Measurements from ENCODE around the gene CYP2U1. TPM values are rescaled to one million over a fixed set of nuclear protein-coding genes. Genes with fewer than 3 reads are reported as not detected.

The CYP2U1 gene
- total RNA-seq, 1 experiment from 2014 or later = 4.1 TPM

DNA sequence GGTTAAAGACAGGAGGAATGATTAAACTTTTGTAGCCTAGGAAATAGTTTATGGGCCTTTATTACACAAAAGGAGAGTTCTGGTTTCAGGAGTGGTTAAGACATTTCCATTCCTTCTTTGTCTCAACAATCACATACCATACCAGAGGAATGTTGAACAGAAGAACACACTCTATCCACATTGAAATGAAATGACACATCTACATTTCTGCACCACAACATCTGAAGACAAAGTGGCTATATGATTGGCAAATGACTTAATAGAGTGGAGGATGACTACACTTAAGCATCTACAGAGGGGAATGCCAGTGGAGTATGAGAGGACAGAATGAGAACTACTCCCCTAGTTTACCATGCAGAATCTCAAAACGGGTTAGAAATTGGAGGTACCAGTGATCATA, 8.0 kb downstream of the CYP2U1 start:
- TF ChIP-seq, protein P1, sequence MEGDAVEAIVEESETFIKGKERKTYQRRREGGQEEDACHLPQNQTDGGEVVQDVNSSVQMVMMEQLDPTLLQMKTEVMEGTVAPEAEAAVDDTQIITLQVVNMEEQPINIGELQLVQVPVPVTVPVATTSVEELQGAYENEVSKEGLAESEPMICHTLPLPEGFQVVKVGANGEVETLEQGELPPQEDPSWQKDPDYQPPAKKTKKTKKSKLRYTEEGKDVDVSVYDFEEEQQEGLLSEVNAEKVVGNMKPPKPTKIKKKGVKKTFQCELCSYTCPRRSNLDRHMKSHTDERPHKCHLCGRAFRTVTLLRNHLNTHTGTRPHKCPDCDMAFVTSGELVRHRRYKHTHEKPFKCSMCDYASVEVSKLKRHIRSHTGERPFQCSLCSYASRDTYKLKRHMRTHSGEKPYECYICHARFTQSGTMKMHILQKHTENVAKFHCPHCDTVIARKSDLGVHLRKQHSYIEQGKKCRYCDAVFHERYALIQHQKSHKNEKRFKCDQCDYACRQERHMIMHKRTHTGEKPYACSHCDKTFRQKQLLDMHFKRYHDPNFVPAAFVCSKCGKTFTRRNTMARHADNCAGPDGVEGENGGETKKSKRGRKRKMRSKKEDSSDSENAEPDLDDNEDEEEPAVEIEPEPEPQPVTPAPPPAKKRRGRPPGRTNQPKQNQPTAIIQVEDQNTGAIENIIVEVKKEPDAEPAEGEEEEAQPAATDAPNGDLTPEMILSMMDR (conservative IDR thresholded peaks at IDR 0.05; ENCODE audit: low read depth, low read length) = no peak
- TF ChIP-seq EZH2 (IDR thresholded peaks at IDR 0.05; ENCODE audit: low read length, unreplicated experiment) (no peak), EZH2phosphoT487 (IDR thresholded peaks at IDR 0.05; ENCODE audit: borderline replicate concordance, low read length) (no peak)
- H4K20me1 ChIP-seq (ENCODE audit: low read length) = no peaks in the 10 kb centered on the region
- H3K4me1 ChIP-seq (ENCODE audit: insufficient read depth, low read length) = no peaks in the 10 kb centered on the region
- ATAC-seq (no peak), DNase-seq (no peak)
- no peaks in the 10 kb centered on the region for H3K27me3 ChIP-seq (ENCODE audit: low read length)
- no peak overlapping the region for H3K4me2 ChIP-seq (ENCODE audit: low read length)
- no peak overlapping the region for H3K4me3 ChIP-seq (ENCODE audit: low read length)
- no peaks in the 10 kb centered on the region for H3K9me2 ChIP-seq (replicated peaks; ENCODE audit: low read length)
- no peaks in the 10 kb centered on the region for H3K79me2 ChIP-seq (ENCODE audit: low read length)
- ChIA-PET POLR2A (ENCODE audit: unreplicated experiment) (no interaction called here), CTCF (no interaction called here)
- no peaks in the 10 kb centered on the region for H3K9me3 ChIP-seq (ENCODE audit: low read length)
- BruUV-seq (replicated peaks) = no TSS peak
- H3K36me3 ChIP-seq (ENCODE audit: low read depth, low read length) = no peaks in the 10 kb centered on the region
- H3F3A ChIP-seq (ENCODE audit: low read length, unreplicated experiment) = no peaks in the 10 kb centered on the region
- no peak overlapping the region for H2AFZ ChIP-seq (ENCODE audit: low read length)
- intact Hi-C loops (cut with micrococcal nuclease) = no loop called here
- no peak overlapping the region for H3K27ac ChIP-seq (ENCODE audit: low read length)
- H3K9ac ChIP-seq (ENCODE audit: low read length) = no peak overlapping the region

GRCh38 chr4:107945809-107946208, 14.5 kb downstream of the CYP2U1 start:
- H4K20me1 ChIP-seq (ENCODE audit: low read length) = no peaks in the 10 kb centered on the region
- intact Hi-C loops (cut with micrococcal nuclease) = no loop called here
- POLR2A ChIA-PET (ENCODE audit: unreplicated experiment) = no interaction called here
- no peaks in the 10 kb centered on the region for H3F3A ChIP-seq (ENCODE audit: low read length, unreplicated experiment)
- H3K9ac ChIP-seq (ENCODE audit: low read length) = no peak overlapping the region
- H3K27ac ChIP-seq (ENCODE audit: low read length) = no peak overlapping the region
- CTCF ChIA-PET = no interaction called here
- no peaks in the 10 kb centered on the region for H3K9me2 ChIP-seq (replicated peaks; ENCODE audit: low read length)
- H3K36me3 ChIP-seq (ENCODE audit: low read depth, low read length) = no peaks in the 10 kb centered on the region
- no peaks in the 10 kb centered on the region for H3K4me1 ChIP-seq (ENCODE audit: insufficient read depth, low read length)
- H3K27me3 ChIP-seq (ENCODE audit: low read length) = no peaks in the 10 kb centered on the region
- H3K79me2 ChIP-seq (ENCODE audit: low read length) = no peaks in the 10 kb centered on the region
- DNase-seq = no peak
- ATAC-seq = no peak
- H3K4me3 ChIP-seq (ENCODE audit: low read length) = no peak overlapping the region
- H3K4me2 ChIP-seq (ENCODE audit: low read length) = no peak overlapping the region
- TF ChIP-seq, protein P1 (conservative IDR thresholded peaks at IDR 0.05; ENCODE audit: low read depth, low read length) = no peak
- TF ChIP-seq EZH2phosphoT487 (IDR thresholded peaks at IDR 0.05; ENCODE audit: borderline replicate concordance, low read length) = no peak
- TF ChIP-seq EZH2 (IDR thresholded peaks at IDR 0.05; ENCODE audit: low read length, unreplicated experiment) = no peak
- no peak overlapping the region for H2AFZ ChIP-seq (ENCODE audit: low read length)
- no TSS peak for BruUV-seq (replicated peaks)
- no peaks in the 10 kb centered on the region for H3K9me3 ChIP-seq (ENCODE audit: low read length)

DNA sequence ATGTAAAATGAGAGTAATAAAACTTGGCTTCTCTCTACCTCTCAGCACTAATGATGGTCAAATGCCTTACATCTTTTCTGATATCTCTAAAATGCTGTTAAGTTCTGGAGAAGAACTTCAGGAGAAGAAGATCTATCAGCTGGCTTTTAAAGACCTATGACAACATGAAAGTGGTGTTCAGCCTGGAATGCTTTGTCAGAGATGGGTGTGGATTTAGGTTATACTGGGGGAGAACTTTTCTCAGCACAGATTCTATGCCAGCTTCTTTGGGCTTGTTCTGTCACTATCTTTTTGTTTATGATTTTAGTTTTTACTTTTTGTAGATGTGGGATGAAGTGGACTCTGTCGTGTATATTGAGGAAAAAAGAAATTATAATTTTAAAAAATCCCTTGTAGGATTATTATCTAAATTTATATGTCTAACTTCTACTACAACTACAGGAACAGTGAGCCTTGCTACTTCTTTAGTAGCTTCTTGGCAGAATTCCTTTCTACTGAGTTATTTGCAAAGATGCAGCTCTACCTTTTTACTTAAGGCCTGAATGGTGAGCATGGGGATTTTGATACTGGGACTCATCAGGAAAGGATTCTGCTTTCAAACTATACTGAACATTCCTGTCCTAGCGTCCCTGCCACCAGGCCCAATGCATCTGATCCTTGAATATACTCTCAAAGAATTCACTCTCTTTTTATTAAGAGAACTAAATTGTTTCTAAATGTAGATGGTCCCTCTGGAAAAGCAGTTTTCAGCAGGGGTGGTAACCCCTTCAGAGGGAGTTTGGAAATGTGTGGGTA, 19.6 kb downstream of the CYP2U1 start:
- H3K9me2 ChIP-seq (replicated peaks; ENCODE audit: low read length) = no peaks in the 10 kb centered on the region
- no peak overlapping the region for H3K27ac ChIP-seq (ENCODE audit: low read length)
- H3K4me1 ChIP-seq (ENCODE audit: insufficient read depth, low read length) = no peaks in the 10 kb centered on the region
- no peak overlapping the region for H3K4me2 ChIP-seq (ENCODE audit: low read length)
- H3K9me3 ChIP-seq (ENCODE audit: low read length) = no peaks in the 10 kb centered on the region
- intact Hi-C loops (cut with micrococcal nuclease) = no loop called here
- POLR2A ChIA-PET (ENCODE audit: unreplicated experiment) = no interaction called here
- CTCF ChIA-PET = no interaction called here
- no peaks in the 10 kb centered on the region for H4K20me1 ChIP-seq (ENCODE audit: low read length)
- ATAC-seq = no peak
- no peaks in the 10 kb centered on the region for H3K79me2 ChIP-seq (ENCODE audit: low read length)
- H3K9ac ChIP-seq (ENCODE audit: low read length) = no peak overlapping the region
- no peaks in the 10 kb centered on the region for H3K36me3 ChIP-seq (ENCODE audit: low read depth, low read length)
- no TSS peak for BruUV-seq (replicated peaks)
- TF ChIP-seq, protein P1 (conservative IDR thresholded peaks at IDR 0.05; ENCODE audit: low read depth, low read length) = no peak
- TF ChIP-seq EZH2phosphoT487 (IDR thresholded peaks at IDR 0.05; ENCODE audit: borderline replicate concordance, low read length) = no peak
- no peak for TF ChIP-seq EZH2 (IDR thresholded peaks at IDR 0.05; ENCODE audit: low read length, unreplicated experiment)
- H3F3A ChIP-seq (ENCODE audit: low read length, unreplicated experiment) = no peaks in the 10 kb centered on the region
- no peaks in the 10 kb centered on the region for H3K27me3 ChIP-seq (ENCODE audit: low read length)
- no peak overlapping the region for H3K4me3 ChIP-seq (ENCODE audit: low read length)
- no peak overlapping the region for H2AFZ ChIP-seq (ENCODE audit: low read length)
- DNase-seq = no peak
